H1 (cell line): ENCODE measurements around the gene RNF20. TPM values are rescaled to one million over a fixed set of nuclear protein-coding genes. Genes with fewer than 3 reads are reported as not detected.

Source experiments
- CTCF ChIA-PET: fragments of 300-600 bp; sonication (Branson Sonifier 250); formaldehyde crosslinking; loops from one replicate; lab custom pipeline; 2021; ENCODE audit not compliant: partially characterized antibody; lab: Charles Lee
- POLR2A ChIA-PET: fragments of 300-600 bp; sonication (Branson Sonifier 250); formaldehyde crosslinking; loops from one replicate; lab custom pipeline; 2021; ENCODE audit warnings: inconsistent platforms; ENCODE audit not compliant: partially characterized antibody; lab: Charles Lee
- DNase-seq, 2 experiments: peaks; one replicate each; pipeline versions ENCODE4 v3.0.0 to v3.0.0-alpha.2; 2010 to 2022; ENCODE audit warnings: low spot score in 2 of 2, low read depth in 1 of 2, mixed read lengths in 1 of 2
- FAIRE-seq: peaks from 2 replicates; lab custom pipeline; 2011; peaks lifted over from hg19 to GRCh38; lab: Jason Lieb, UNC
- H2AFZ ChIP-seq: 2 replicates; pipeline ENCODE4 v1.8.1; 2012; ENCODE audit warnings: low read length, inconsistent platforms
- H2AK5ac ChIP-seq: 2 replicates; pipeline ENCODE4 v1.6.1; 2013; ENCODE audit warnings: low read depth, low read length
- H2BK120ac ChIP-seq: replicated peaks from 2 replicates; pipeline ENCODE3; 2013; ENCODE audit warnings: low read depth, low read length, inconsistent platforms
- H2BK12ac ChIP-seq: 2 replicates; pipeline ENCODE4 v1.6.1; 2013; ENCODE audit warnings: low read depth, low read length
- H2BK15ac ChIP-seq: 2 replicates; pipeline ENCODE4 v1.6.1; 2013; ENCODE audit warnings: low read length
- H2BK20ac ChIP-seq: 2 replicates; pipeline ENCODE4 v1.6.1; 2013; ENCODE audit warnings: low read length
- H2BK5ac ChIP-seq: 2 replicates; pipeline ENCODE4 v1.6.1; 2013; ENCODE audit warnings: low read depth, low read length
- H3K14ac ChIP-seq: 2 replicates; pipeline ENCODE4 v1.6.1; 2013; ENCODE audit warnings: inconsistent platforms; ENCODE audit not compliant: insufficient read length
- H3K18ac ChIP-seq: 2 replicates; pipeline ENCODE4 v1.6.1; 2013; ENCODE audit warnings: low read length; ENCODE audit errors: extremely low read depth
- H3K23ac ChIP-seq: 2 replicates; pipeline ENCODE4 v1.6.1; 2013; ENCODE audit warnings: inconsistent platforms; ENCODE audit not compliant: insufficient read length
- H3K23me2 ChIP-seq: 2 replicates; pipeline ENCODE4 v1.6.1; 2013; ENCODE audit warnings: low read depth, low read length
- H3K27ac ChIP-seq: 2 replicates; pipeline ENCODE4 v1.6.1; 2011; ENCODE audit warnings: low read depth, low read length, inconsistent platforms
- H3K27me3 ChIP-seq, 4 experiments: replicated peaks in 1 of 4; 1 replicate in 1 of 4; 2 replicates in 3 of 4; pipeline versions ENCODE4 v1.6.1 to v1.8.1; 2011 to 2013; ENCODE audit warnings: low read length in 3 of 4, mild to moderate bottlenecking in 3 of 4, inconsistent platforms in 2 of 4, mixed read lengths in 2 of 4, moderate library complexity in 1 of 4; ENCODE audit not compliant: control insufficient read depth in 3 of 4, insufficient read depth in 3 of 4; ENCODE audit errors: extremely low read depth in 1 of 4
- H3K36me3 ChIP-seq, 4 experiments: 2 replicates each; pipeline versions ENCODE4 v1.6.1 to v1.8.1; 2011 to 2013; ENCODE audit warnings: mild to moderate bottlenecking in 4 of 4, low read length in 3 of 4, moderate library complexity in 2 of 4, control low read depth in 1 of 4, inconsistent platforms in 1 of 4; ENCODE audit not compliant: insufficient read depth in 4 of 4, control insufficient read depth in 2 of 4
- H3K4ac ChIP-seq: replicated peaks from 2 replicates; pipeline ENCODE3; 2013; ENCODE audit warnings: low read length, low read depth, mixed read lengths, inconsistent platforms; ENCODE audit not compliant: insufficient read length
- H3K4me1 ChIP-seq, 4 experiments: replicated peaks in 1 of 4; 1 replicate in 1 of 4; 2 replicates in 3 of 4; pipeline versions ENCODE4 v1.6.1 to v1.8.1; 2011 to 2013; ENCODE audit warnings: low read length in 3 of 4, inconsistent platforms in 2 of 4, mixed read lengths in 1 of 4; ENCODE audit not compliant: insufficient read depth in 4 of 4, control insufficient read depth in 3 of 4
- H3K4me2 ChIP-seq, 2 experiments: 2 replicates each; pipeline versions ENCODE4 v1.6.1 to v1.8.1; 2011 to 2013; ENCODE audit warnings: low read depth in 2 of 2, low read length in 2 of 2, control low read depth in 1 of 2, inconsistent platforms in 1 of 2, mild to moderate bottlenecking in 1 of 2; ENCODE audit not compliant: insufficient read depth in 1 of 2
- H3K4me3 ChIP-seq, 4 experiments: fragments of 200-600, 300-600 bp in 1 of 4; sonication (generic), shearing (Covaris generic), sonication (Bioruptor Twin) in 1 of 4; 2 replicates each; pipeline versions ENCODE4 v1.5.1 to v1.8.1; 2011 to 2016; ENCODE audit warnings: low read length in 4 of 4, low read depth in 3 of 4, control low read depth in 2 of 4, inconsistent platforms in 2 of 4, mild to moderate bottlenecking in 2 of 4, mixed read lengths in 1 of 4, moderate library complexity in 1 of 4; ENCODE audit not compliant: insufficient read depth in 2 of 4; ENCODE audit errors: extremely low read depth in 1 of 4
- H3K56ac ChIP-seq: replicated peaks from 2 replicates; pipeline ENCODE3; 2013; ENCODE audit warnings: low read depth, mild to moderate bottlenecking, mixed read lengths, low read length, inconsistent platforms; ENCODE audit not compliant: insufficient read length
- H3K79me1 ChIP-seq: 2 replicates; pipeline ENCODE4 v1.6.1; 2013; ENCODE audit warnings: low read depth, low read length, control low read depth
- H3K79me2 ChIP-seq, 2 experiments: 2 replicates each; pipeline versions ENCODE4 v1.6.1 to v1.8.1; 2012 to 2013; ENCODE audit warnings: low read length in 2 of 2, mild to moderate bottlenecking in 2 of 2, inconsistent platforms in 1 of 2; ENCODE audit not compliant: insufficient read depth in 2 of 2, control insufficient read depth in 1 of 2
- H3K9ac ChIP-seq, 4 experiments: replicated peaks in 1 of 4; 1 replicate in 1 of 4; 2 replicates in 3 of 4; pipeline versions ENCODE4 v1.6.1 to v1.8.1; 2011 to 2013; ENCODE audit warnings: low read depth in 3 of 4, low read length in 3 of 4, control low read depth in 2 of 4, mild to moderate bottlenecking in 2 of 4, moderate library complexity in 2 of 4, inconsistent platforms in 1 of 4; ENCODE audit errors: extremely low read depth in 1 of 4
- H3K9me3 ChIP-seq, 2 experiments: 2 replicates each; pipeline versions ENCODE4 v1.6.1 to v1.8.1; 2012 to 2013; ENCODE audit warnings: mild to moderate bottlenecking in 2 of 2, moderate library complexity in 2 of 2, control low read depth in 1 of 2, inconsistent platforms in 1 of 2, low read depth in 1 of 2, low read length in 1 of 2, mixed read lengths in 1 of 2; ENCODE audit not compliant: insufficient read depth in 2 of 2
- H4K20me1 ChIP-seq, 2 experiments: replicated peaks in 1 of 2; 2 replicates each; pipeline versions ENCODE3 to v1.8.1; 2011 to 2013; ENCODE audit warnings: inconsistent platforms in 2 of 2, low read length in 2 of 2, mild to moderate bottlenecking in 1 of 2; ENCODE audit not compliant: insufficient read depth in 2 of 2, control insufficient read depth in 1 of 2
- H4K5ac ChIP-seq: 2 replicates; pipeline ENCODE4 v1.6.1; 2013; ENCODE audit warnings: low read length, low read depth, mixed read lengths, inconsistent platforms; ENCODE audit not compliant: insufficient read length
- H4K8ac ChIP-seq: 2 replicates; pipeline ENCODE4 v1.8.0; 2013; ENCODE audit warnings: mild to moderate bottlenecking, moderate library complexity, low read length, inconsistent platforms; ENCODE audit not compliant: insufficient read depth; ENCODE audit errors: extremely low read depth
- H4K91ac ChIP-seq: replicated peaks from 2 replicates; pipeline ENCODE3; 2013; ENCODE audit warnings: low read length, mixed read lengths, inconsistent platforms; ENCODE audit not compliant: insufficient read length
- ATF3 ChIP-seq: IDR thresholded peaks from 2 replicates; pipeline ENCODE4 v1.6.1; 2011; ENCODE audit warnings: low read depth, mild to moderate bottlenecking, low read length; ENCODE audit not compliant: insufficient read depth
- CHD2 ChIP-seq: IDR thresholded peaks from 2 replicates; pipeline ENCODE4 v1.6.1; 2012; ENCODE audit warnings: low read length, improper control_type of control experiment
- EP300 ChIP-seq, 2 experiments: IDR thresholded peaks; 1 replicate in 1 of 2; 2 replicates in 1 of 2; pipeline ENCODE4 v1.6.1; 2011 to 2012; ENCODE audit warnings: low read depth in 2 of 2, low read length in 2 of 2, mild to moderate bottlenecking in 2 of 2, borderline replicate concordance in 1 of 2, inconsistent platforms in 1 of 2, moderate library complexity in 1 of 2
- HDAC6 ChIP-seq: IDR thresholded peaks from one replicate; pipeline ENCODE4 v1.7.1; 2012; ENCODE audit warnings: low read depth, mild to moderate bottlenecking, inconsistent platforms, low read length, moderate library complexity
- JUND ChIP-seq: IDR thresholded peaks from 2 replicates; pipeline ENCODE4 v1.6.1; 2011; ENCODE audit warnings: mild to moderate bottlenecking, improper control_type of control experiment, low read length
- KDM5A ChIP-seq: fragments of 200-600 bp; IDR thresholded peaks from 2 replicates; pipeline ENCODE4 v1.7.1; 2012; ENCODE audit warnings: mild to moderate bottlenecking, low read length, inconsistent platforms, mixed read lengths
- MAX ChIP-seq: IDR thresholded peaks from 2 replicates; pipeline ENCODE4 v1.6.1; 2012; ENCODE audit warnings: inconsistent platforms
- NANOG ChIP-seq: IDR thresholded peaks from 2 replicates; pipeline ENCODE4 v1.6.1; 2011; ENCODE audit warnings: low read length, low read depth, mild to moderate bottlenecking, inconsistent platforms; ENCODE audit not compliant: insufficient read depth, poor library complexity, severe bottlenecking
- POU5F1 ChIP-seq: IDR thresholded peaks from 2 replicates; pipeline ENCODE4 v1.6.1; 2011; ENCODE audit warnings: low read depth, mild to moderate bottlenecking, low read length, moderate library complexity
- RBBP5 ChIP-seq: IDR thresholded peaks from 2 replicates; pipeline ENCODE4 v1.7.1; 2012; ENCODE audit warnings: low read depth, mild to moderate bottlenecking, inconsistent platforms, low read length, moderate library complexity, borderline replicate concordance
- RXRA ChIP-seq: IDR thresholded peaks from 2 replicates; pipeline ENCODE4 v1.6.1; 2011; ENCODE audit warnings: low read depth, mild to moderate bottlenecking, low read length, moderate library complexity; ENCODE audit not compliant: insufficient read depth
- SRF ChIP-seq: IDR thresholded peaks from 2 replicates; pipeline ENCODE4 v1.6.1; 2011; ENCODE audit warnings: mild to moderate bottlenecking, low read depth, low read length, moderate library complexity
- USF2 ChIP-seq: IDR thresholded peaks from 2 replicates; pipeline ENCODE4 v1.6.1; 2011; ENCODE audit warnings: low read length, improper control_type of control experiment
- polyA plus RNA-seq, 7 experiments: library from polyadenylated mRNA; depleted of rRNA in 3 of 7; stranded (reverse) in 5 of 7; unstranded in 2 of 7; fragments of >200 nt in 5 of 7; fragments of 200-250 nt in 2 of 7; gene quantifications; 1 replicate in 5 of 7; 2 replicates in 1 of 7; 4 replicates in 1 of 7; pipeline versions ENCODE4 v1.2.1 to v1.2.3, GENCODE V29; 2011 to 2013; ENCODE audit warnings: missing spikeins in 2 of 7, mixed read lengths in 2 of 7
- total RNA-seq: library from RNA; stranded (reverse); fragmentation: NEBNext Ultra II Directional; extraction: Animal tissue kit (Norgen Biotek cat#: 25700); gene quantifications from 2 replicates; pipeline ENCODE4 v1.2.1, GENCODE V29; 2021

Gene RNF20
- total and polyA plus RNA-seq, 2 of the 8 experiments (the other 6 are each of a cell fraction or from before 2014, with no cell fraction given): 9.4 to 65.2 TPM

- Histone ChIP-seq H3K36me3 (no peaks in the 10 kb centered on the region), H3K27me3 (no peaks in the 10 kb centered on the region), H2AFZ (no peak overlapping the region), H4K20me1 (no peaks in the 10 kb centered on the region), H3K4ac (no peak overlapping the region), H2BK15ac (no peak overlapping the region), H3K9ac (no peak overlapping the region), H2BK120ac (no peak overlapping the region), H2BK5ac (no peak overlapping the region), H3K56ac (no peak overlapping the region), H2BK12ac (no peak overlapping the region), H3K14ac (no peak overlapping the region), H3K9me3 (no peaks in the 10 kb centered on the region), H3K23ac (no peak overlapping the region), H2AK5ac (no peak overlapping the region), H3K23me2 (no peaks in the 10 kb centered on the region), H3K18ac (no peak overlapping the region), H3K79me2 (no peaks in the 10 kb centered on the region), H3K4me2 (no peak overlapping the region), H3K27ac (no peak overlapping the region), H4K91ac (no peak overlapping the region), H2BK20ac (no peak overlapping the region), H3K4me3 (no peak overlapping the region), H4K8ac (no peak overlapping the region), H4K5ac (no peak overlapping the region), H3K79me1 (no peaks in the 10 kb centered on the region), H3K4me1 (no peaks in the 10 kb centered on the region)
- CTCF ChIA-PET: interaction anchor here (1.3 to 1.5 kb wide), 2 partner anchors 143 to 1286 kb away, joined by 4 read pairs; no protein-coding TSS in a partner anchor
- no peak for FAIRE-seq
- no peak for DNase-seq
- POLR2A ChIA-PET: interaction anchor here (0.5 kb wide), 1 partner anchor 14 kb away, joined by 3 read pairs; no protein-coding TSS in a partner anchor
- no peak for TF ChIP-seq USF2
- TF ChIP-seq RBBP5: no peak
- TF ChIP-seq JUND: no peak
- TF ChIP-seq KDM5A: no peak
- no peak for TF ChIP-seq NANOG
- no peak for TF ChIP-seq MAX
- TF ChIP-seq CHD2: no peak
- TF ChIP-seq RXRA: no peak
- no peak for TF ChIP-seq EP300 (IDR thresholded peaks at IDR 0.05; ENCODE audit: borderline replicate concordance in 1 of 2, low read depth in 2 of 2, low read length in 2 of 2)
- TF ChIP-seq SRF: no peak
- no peak for TF ChIP-seq POU5F1
- TF ChIP-seq HDAC6: no peak
- TF ChIP-seq ATF3: no peak
Measured at GRCh38 chr9:101592788-101593187, 59.1 kb downstream of the RNF20 start.
